Vagina (tissue), 2 donors: ENCODE measurements around the gene THAP8. TPM values are rescaled to one million over a fixed set of nuclear protein-coding genes. Genes with fewer than 3 reads are reported as not detected.
A peak's percentile ranks its signal among the peaks of the same experiment; 100 is the strongest.

Experiments
- DNase-seq, 2 donors: peaks; one replicate each; pipeline ENCODE4 v3.0.0-alpha.2; 2017; ENCODE audit errors: extremely low spot score in 2 of 2
- H3K27ac ChIP-seq: fragments of 200-600 bp; sonication (generic); one replicate; pipeline ENCODE4 v1.5.1; 2019
- H3K27me3 ChIP-seq: fragments of 200-600 bp; sonication (generic); one replicate; pipeline ENCODE4 v1.5.1; 2019
- H3K36me3 ChIP-seq, 2 donors: fragments of 200-600 bp; sonication (generic); one replicate each; pipeline ENCODE4 v1.5.1; 2017 to 2019
- H3K4me1 ChIP-seq: fragments of 200-600 bp; sonication (generic); one replicate; pipeline ENCODE4 v1.5.1; 2019
- H3K4me3 ChIP-seq, 2 donors: fragments of 200-600 bp; sonication (generic); 1 replicate in 1 of 2; 2 replicates in 1 of 2; pipeline ENCODE4 v1.5.1; 2016 to 2019
- H3K9me3 ChIP-seq: fragments of 200-600 bp; sonication (generic); one replicate; pipeline ENCODE4 v1.5.1; 2019
- POLR2A ChIP-seq, 2 donors: fragments of 450-650 bp; IDR thresholded peaks; one replicate each; pipeline ENCODE4 v1.6.1; 2017; ENCODE audit warnings: antibody characterized with exemption in 2 of 2, mild to moderate bottlenecking in 2 of 2, moderate library complexity in 2 of 2
- POLR2AphosphoS5 ChIP-seq, 2 donors: sonication (generic); formaldehyde crosslinking; IDR thresholded peaks; one replicate each; pipeline ENCODE4 v1.9.0; 2017; ENCODE audit warnings: antibody characterized with exemption in 2 of 2, mild to moderate bottlenecking in 2 of 2, low read depth in 1 of 2; ENCODE audit not compliant: insufficient read depth in 1 of 2
- intact Hi-C: fragments of 100-400 bp; cut with DNase I; formaldehyde crosslinking; loops from one replicate; pipeline ENCODE4 v1.15.1; 2023
- total RNA-seq: library from RNA; depleted of rRNA; stranded (reverse); fragments of >200 nt; gene quantifications from one replicate; pipeline ENCODE4 v1.2.3, GENCODE V29; 2016
- TF ChIP-seq, protein P1 (sequence below), 3 experiments: fragments of 450-650 bp in 2 of 3; fragments of 200-600 bp in 1 of 3; sonication (generic) in 1 of 3; IDR thresholded peaks; one replicate each; pipeline ENCODE4 v1.5.1; 2017 to 2019; ENCODE audit warnings: antibody characterized with exemption in 3 of 3, mild to moderate bottlenecking in 2 of 3, moderate library complexity in 2 of 3

Gene THAP8
- total RNA-seq, 1 donor from 2014 or later = 12.0 TPM

DNA sequence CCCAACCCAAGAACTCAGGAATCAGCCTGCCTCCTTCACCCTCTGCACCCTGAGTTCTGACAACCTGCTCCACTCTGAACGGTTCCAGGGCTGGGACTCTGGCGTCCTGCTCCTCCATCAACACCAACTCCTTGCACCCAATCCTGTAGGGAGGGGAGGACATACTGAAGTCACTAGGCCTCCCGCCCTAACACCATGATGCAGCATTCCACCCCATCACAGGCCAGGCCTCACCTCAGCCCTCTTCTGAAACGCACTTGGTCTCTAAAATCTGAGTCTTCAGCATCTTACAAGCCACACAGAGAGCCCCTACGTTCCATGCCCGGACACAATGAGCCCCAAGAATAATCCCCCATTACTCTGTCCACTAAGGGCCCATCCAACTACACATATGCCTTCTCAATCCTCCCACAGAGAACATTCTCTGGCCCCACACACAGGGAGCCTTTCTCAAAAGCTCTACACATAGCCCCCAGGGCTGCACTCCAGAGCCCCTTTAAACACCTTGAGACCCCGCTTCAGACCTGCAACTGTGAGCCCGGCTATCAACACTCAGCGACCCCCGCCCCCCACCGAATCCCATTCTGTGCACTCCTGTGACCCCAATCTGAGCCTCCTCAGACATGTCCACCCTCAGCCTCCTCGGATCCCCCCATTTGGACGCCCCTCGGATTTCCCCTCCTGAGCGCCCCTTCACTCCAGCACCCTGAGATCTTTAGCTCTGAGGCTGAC, 40.6 kb downstream of the THAP8 start:
- Histone ChIP-seq H3K4me1 (peaks cover 31% of the 10 kb centered on the region), H3K27me3 (no peaks in the 10 kb centered on the region), H3K36me3 (peaks cover 0 to 16% of the 10 kb centered on the region in 2 donors), H3K4me3 (peak overlapping the region; percentile 74 to 76), H3K9me3 (no peaks in the 10 kb centered on the region), H3K27ac (peak overlapping the region; percentile 68)
- TF ChIP-seq POLR2AphosphoS5 (IDR thresholded peaks at IDR 0.05; ENCODE audit: insufficient read depth in 1 of 2, low read depth in 1 of 2) (no peak), POLR2A (IDR thresholded peaks at IDR 0.05) (no peak)
- TF ChIP-seq, protein P1, sequence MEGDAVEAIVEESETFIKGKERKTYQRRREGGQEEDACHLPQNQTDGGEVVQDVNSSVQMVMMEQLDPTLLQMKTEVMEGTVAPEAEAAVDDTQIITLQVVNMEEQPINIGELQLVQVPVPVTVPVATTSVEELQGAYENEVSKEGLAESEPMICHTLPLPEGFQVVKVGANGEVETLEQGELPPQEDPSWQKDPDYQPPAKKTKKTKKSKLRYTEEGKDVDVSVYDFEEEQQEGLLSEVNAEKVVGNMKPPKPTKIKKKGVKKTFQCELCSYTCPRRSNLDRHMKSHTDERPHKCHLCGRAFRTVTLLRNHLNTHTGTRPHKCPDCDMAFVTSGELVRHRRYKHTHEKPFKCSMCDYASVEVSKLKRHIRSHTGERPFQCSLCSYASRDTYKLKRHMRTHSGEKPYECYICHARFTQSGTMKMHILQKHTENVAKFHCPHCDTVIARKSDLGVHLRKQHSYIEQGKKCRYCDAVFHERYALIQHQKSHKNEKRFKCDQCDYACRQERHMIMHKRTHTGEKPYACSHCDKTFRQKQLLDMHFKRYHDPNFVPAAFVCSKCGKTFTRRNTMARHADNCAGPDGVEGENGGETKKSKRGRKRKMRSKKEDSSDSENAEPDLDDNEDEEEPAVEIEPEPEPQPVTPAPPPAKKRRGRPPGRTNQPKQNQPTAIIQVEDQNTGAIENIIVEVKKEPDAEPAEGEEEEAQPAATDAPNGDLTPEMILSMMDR (IDR thresholded peaks at IDR 0.05) = no peak
- no peak for DNase-seq
- intact Hi-C loops = no loop called here

DNA sequence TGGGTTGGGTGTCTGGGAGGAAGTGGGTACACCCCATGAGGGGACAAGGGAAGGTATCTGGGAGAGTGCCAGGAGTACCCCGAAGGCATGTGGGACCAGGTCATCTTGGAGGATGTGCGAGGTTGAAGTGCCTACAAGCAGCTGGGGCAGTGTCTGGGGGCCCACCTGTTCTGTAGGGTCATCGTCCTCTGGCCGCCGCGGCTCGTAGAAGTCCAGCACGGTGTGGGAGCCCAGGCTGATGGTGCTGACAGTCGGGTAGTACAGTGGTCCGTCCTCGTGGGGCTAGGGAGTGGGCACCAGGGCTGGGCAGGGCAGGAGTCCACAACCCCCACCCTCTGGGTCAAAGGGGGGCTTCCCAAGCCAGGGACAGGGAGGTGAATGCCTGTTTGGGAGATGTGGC, 43.7 kb downstream of the THAP8 start:
- no peak for DNase-seq
- H3K4me1 ChIP-seq = peaks cover 33% of the 10 kb centered on the region
- TF ChIP-seq, protein P1 (IDR thresholded peaks at IDR 0.05) = no peak
- TF ChIP-seq POLR2AphosphoS5 (IDR thresholded peaks at IDR 0.05; ENCODE audit: insufficient read depth in 1 of 2, low read depth in 1 of 2) = no peak
- no peak for TF ChIP-seq POLR2A (IDR thresholded peaks at IDR 0.05)
- intact Hi-C loops = no loop called here
- H3K27ac ChIP-seq = no peak overlapping the region
- H3K9me3 ChIP-seq = no peaks in the 10 kb centered on the region
- no peaks in the 10 kb centered on the region for H3K36me3 ChIP-seq
- H3K4me3 ChIP-seq = no peak overlapping the region
- no peaks in the 10 kb centered on the region for H3K27me3 ChIP-seq

DNA sequence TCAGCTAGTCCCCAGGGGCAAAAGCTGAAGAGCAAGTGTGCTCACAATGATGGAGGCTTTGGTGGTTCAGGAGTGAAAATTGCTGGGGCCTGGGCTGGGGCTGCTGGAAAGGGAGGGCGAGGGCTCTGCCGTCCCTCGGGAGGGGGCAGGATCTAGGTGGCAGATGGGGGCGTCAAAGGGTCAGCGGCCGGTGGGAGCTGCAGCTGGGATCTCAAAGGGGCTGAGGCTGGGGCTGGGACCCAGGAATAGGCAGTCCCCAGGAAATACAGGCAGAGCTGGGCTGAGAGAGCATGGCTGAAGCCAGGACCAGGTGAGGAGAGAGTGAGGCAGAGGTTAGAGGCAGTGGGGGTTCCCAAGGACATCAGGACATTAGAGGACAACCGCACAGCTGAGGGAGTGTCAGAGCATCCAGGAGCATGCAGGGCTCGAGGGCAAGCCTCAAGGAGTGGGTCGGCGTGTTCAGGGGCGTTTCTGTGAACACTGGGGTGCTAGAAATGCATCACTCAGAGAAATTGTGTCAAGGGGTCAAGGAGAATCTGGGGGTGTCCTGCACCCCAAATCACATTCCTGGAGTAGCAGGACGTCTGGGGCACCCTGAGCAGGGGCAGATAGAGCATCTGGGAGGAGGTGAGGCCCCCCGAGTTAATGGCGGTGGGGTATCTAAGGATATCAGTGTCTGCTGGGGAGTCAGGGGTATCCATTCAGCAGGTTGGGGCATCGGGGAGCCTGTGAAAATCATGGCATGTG, 44.3 kb downstream of the THAP8 start:
- H3K27ac ChIP-seq = peak overlapping the region; percentile 53
- no peaks in the 10 kb centered on the region for H3K36me3 ChIP-seq
- H3K9me3 ChIP-seq = no peaks in the 10 kb centered on the region
- TF ChIP-seq POLR2AphosphoS5 (IDR thresholded peaks at IDR 0.05; ENCODE audit: insufficient read depth in 1 of 2, low read depth in 1 of 2) (peak in 1 of 2 donors; percentile 0), POLR2A (IDR thresholded peaks at IDR 0.05) (no peak)
- TF ChIP-seq, protein P1 (IDR thresholded peaks at IDR 0.05) = no peak
- no peaks in the 10 kb centered on the region for H3K27me3 ChIP-seq
- H3K4me1 ChIP-seq = peaks cover 30% of the 10 kb centered on the region
- no peak for DNase-seq
- peak overlapping the region; percentile 43 to 49 for H3K4me3 ChIP-seq
- intact Hi-C loops = no loop called here

DNA sequence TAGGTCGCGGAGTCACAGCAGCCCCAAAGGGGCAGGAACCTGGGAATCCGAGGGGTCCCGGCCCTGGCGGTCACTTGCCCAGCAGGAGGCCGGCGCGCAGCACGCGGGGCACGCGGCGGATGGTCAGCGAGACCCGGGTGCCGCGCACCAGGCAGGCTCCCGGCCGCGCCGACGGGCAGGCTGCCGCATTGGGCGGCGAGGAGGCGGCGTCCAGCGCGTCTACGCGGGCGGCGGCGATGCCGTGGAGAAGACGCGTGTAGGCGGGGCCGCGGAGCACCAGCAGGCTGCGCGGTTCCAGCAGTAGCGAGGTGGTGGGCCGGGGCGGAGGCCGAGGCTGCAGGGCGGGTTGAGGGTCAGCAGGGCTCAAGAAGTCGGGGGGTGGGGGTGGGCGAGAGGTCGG, 44.9 kb downstream of the THAP8 start:
- TF ChIP-seq, protein P1 (IDR thresholded peaks at IDR 0.05) = no peak
- TF ChIP-seq POLR2A (IDR thresholded peaks at IDR 0.05) = no peak
- peak in 1 of 2 donors; percentile 39 for TF ChIP-seq POLR2AphosphoS5 (IDR thresholded peaks at IDR 0.05; ENCODE audit: insufficient read depth in 1 of 2, low read depth in 1 of 2)
- Histone ChIP-seq H3K9me3 (no peaks in the 10 kb centered on the region), H3K4me3 (peak overlapping the region; percentile 43 to 49), H3K27ac (peak overlapping the region; percentile 53), H3K27me3 (no peaks in the 10 kb centered on the region), H3K36me3 (no peaks in the 10 kb centered on the region), H3K4me1 (peaks cover 26% of the 10 kb centered on the region)
- intact Hi-C loops = no loop called here
- DNase-seq = no peak
